AML-193 (cell line): ENCODE data around the gene MMP14.
A peak's percentile ranks its signal among the peaks of the same experiment; 100 is the strongest.

ENCODE experiments used
- DNase-seq, 2 experiments: peaks; one replicate each; lab custom pipeline; 2025; lab: John Stamatoyannopoulos, UW

MMP14 gene

DNA sequence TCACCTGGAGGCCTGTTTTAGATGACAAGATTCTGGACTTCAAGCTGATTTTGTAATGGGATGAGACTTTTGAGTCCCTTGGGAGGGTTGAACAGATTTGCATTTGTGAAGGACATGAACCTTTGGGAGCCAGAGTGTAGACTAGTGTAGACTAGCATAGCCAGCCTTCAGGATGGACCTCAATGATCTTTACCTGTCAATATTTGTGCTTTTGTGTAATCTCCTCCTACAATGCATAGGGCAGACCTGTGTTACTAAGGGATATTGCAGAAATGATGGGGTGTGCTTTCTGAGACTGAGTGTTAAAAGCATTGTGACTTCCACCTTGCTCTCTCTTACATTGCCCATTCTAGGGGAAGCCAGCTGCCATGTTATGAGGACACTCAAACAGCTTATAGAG lies 25.3 kb downstream of the MMP14 start:
- DNase-seq: no peak

GRCh38 chr14:22864979-22865378 lies 28.6 kb downstream of the MMP14 start:
- no peak for DNase-seq

GRCh38 chr14:22865424-22866405 lies 29.3 kb downstream of the MMP14 start:
- DNase-seq: no peak

- DNase-seq: no peak
These were observed 30.5 kb downstream of the MMP14 start for GRCh38 chr14:22866874-22867273.

GRCh38 chr14:22870811-22871223 lies 34.4 kb downstream of the MMP14 start:
- peak; percentile 52 to 72 for DNase-seq

GRCh38 chr14:22871224-22872032 lies 35.0 kb downstream of the MMP14 start, which contains the start of gene LRP10:
Gene LRP10 (plus strand): TSS chr14:22871740. CDS start chr14:22872304, 564 bp downstream.
- peak; percentile 71 to 72 for DNase-seq

DNA sequence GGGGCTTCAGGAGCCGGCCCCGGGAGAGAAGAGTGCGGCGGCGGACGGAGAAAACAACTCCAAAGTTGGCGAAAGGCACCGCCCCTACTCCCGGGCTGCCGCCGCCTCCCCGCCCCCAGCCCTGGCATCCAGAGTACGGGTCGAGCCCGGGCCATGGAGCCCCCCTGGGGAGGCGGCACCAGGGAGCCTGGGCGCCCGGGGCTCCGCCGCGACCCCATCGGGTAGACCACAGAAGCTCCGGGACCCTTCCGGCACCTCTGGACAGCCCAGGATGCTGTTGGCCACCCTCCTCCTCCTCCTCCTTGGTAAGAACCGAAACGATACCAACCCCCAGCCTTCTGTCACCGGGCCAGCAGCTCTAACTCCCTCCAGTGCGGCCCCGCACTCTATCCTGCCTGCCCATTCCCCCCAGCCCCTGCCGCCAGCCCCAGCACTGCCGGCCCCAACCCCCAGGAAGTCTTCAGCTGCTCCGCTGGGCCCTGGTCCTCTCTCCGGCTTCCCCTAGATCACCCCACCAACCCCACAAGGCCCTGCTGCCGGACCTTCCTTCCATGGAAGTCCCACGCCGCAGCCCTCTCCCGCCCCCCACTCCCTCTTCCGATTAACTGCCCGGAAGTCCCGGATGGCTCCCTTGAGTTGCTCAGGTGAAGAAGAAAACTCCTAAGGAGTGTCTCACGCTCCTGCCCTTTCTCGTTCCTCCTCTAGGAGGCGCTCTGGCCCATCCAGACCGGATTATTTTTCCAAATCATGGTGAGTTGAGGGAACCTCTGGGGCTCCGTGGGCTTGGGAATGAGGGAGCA lies 35.8 kb downstream of the MMP14 start:
- DNase-seq: peak; percentile 39 to 48

DNA sequence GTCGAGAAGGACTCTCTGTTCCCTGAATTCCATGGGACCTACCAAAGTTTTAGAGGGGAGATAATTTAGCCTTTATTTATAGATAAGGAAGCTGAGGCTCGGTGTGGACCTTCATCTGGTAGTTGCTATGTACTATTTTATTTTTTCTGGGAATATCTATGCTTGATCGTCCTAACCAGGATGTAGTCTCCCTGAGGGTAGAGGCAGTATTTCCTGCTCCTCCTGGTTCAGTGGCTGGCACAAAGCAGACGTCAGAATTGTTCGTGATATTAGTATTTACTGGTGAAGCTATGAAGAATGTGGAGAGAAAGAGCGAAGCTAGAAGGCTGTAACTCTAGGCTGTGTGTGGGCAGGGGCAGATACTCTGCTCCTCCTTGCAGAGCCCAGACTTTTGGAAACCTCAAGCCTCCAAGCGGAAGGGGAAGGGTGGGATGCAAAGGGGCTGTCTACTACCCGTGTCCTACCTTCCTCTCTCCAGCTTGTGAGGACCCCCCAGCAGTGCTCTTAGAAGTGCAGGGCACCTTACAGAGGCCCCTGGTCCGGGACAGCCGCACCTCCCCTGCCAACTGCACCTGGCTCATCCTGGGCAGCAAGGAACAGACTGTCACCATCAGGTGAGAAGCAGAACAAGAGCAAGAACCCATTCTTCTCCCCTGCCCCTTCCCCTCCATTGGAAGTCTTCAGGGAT lies 36.6 kb downstream of the MMP14 start:
- no peak for DNase-seq

- no peak for DNase-seq
These were observed 38.8 kb downstream of the MMP14 start for GRCh38 chr14:22875003-22875747.

DNA sequence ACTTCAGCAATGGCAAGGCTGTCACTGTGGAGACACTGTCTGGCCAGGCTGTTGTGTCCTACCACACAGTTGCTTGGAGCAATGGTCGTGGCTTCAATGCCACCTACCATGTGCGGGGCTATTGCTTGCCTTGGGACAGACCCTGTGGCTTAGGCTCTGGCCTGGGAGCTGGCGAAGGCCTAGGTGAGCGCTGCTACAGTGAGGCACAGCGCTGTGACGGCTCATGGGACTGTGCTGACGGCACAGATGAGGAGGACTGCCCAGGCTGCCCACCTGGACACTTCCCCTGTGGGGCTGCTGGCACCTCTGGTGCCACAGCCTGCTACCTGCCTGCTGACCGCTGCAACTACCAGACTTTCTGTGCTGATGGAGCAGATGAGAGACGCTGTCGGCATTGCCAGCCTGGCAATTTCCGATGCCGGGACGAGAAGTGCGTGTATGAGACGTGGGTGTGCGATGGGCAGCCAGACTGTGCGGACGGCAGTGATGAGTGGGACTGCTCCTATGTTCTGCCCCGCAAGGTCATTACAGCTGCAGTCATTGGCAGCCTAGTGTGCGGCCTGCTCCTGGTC lies 39.4 kb downstream of the MMP14 start:
- no peak for DNase-seq

- DNase-seq: no peak
These were observed 40.7 kb downstream of the MMP14 start for GRCh38 chr14:22877000-22877501.

GRCh38 chr14:22878271-22879246 lies 42.2 kb downstream of the MMP14 start:
- DNase-seq: peak in 1 of 2 experiments; percentile 3

DNA sequence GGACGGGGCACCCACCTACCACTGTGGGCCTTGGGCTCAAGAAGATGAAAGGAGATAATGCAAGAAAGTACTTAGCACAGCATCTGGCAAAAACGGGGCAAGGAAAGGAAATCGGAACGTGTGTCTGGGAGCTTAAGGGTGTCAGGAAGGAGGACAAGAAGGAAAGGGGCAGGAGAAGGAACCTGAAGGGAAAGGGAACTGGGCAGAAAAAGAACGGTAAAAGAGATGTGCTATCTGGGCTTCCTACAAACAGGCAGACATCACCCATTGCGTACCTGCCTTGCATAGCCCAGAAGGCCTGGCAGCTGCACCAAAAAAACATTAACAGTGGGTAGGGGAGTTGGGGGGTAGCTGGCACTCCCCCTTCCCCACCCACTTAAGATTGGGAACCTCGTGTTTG lies 45.7 kb downstream of the MMP14 start:
- no peak for DNase-seq

DNA sequence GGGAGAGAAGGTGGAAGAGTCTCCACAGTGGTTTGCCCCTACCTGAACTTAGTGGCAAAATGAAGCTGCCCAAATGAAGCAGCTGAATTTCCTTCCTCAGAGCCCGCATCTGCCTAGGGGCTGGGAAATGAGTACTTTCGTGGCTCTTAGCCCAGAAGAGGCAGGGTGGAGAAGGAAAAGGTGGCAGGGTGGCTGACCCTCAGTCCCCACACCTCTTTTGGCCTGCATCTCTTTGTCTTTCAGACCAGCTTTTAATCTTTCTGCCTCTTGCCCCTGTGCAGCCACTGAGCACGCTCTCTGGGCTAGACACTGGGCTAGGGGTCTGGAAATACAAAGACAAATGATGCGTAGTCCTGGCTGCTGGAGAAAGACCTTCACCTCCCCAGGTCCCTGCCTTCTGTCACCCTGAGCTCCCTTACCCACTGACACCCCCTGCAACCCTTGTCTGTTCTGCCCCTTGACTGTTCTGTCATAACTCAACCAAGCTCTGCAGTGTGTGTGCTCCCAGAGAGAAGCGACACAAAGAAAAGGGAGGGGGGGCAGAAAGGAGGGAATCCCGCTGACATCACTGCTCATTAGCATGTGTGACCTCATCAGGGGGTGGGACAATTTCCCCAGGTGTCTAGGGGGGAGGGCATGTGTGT lies 46.3 kb downstream of the MMP14 start:
- no peak for DNase-seq

- DNase-seq: no peak
These were observed 47.0 kb downstream of the MMP14 start, which contains the start of gene REM2 for GRCh38 chr14:22883173-22883976. Gene REM2 (plus strand): TSS chr14:22883222. CDS start chr14:22883288, 66 bp downstream.

DNA sequence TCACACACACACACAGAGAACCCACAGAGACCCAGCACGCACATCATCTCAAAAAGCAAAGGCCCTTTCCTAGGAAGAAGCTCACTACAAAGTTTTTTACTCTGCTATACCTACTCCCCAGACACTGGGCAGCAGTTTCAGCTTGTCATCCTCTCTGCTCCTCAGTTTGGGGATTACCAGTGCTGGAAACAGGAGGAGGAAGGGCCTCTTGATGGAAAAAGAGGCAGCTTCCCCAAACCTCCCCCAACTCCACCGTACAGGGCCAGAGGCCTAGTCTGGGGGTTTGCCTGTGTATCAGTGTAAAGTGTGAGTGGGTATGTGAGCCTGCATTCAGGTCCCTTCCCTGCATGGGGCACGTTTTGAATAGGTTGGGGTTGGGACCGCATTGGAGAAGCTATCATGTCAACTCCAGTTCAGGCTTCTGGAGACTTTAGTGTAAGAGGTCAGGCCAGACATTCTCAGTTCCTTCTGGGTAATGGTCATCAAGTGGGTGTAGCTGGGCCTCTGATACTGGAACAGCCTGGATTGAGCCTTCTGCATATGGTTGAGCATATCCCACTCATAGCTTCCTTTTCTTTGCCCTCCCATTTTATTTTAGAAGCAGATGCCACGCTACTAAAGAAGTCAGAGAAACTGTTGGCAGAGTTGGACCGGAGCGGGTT lies 47.8 kb downstream of the MMP14 start:
- no peak for DNase-seq
